IPS DF 6.9 (cell line): Measurements from ENCODE around the gene KAT14.
"Not testable (repeated sequence)": the region's sequence is repeated elsewhere in the genome, so short reads cannot be mapped to it uniquely, and the experiment has no call there.

Source experiments
- DNase-seq: peaks from one replicate; pipeline ENCODE4 v3.0.0-alpha.2; 2013; ENCODE audit warnings: low read depth, low spot score
- H3K27ac ChIP-seq: one replicate; pipeline ENCODE4 v1.5.1; 2013; ENCODE audit warnings: low read length, control low read depth
- H3K27me3 ChIP-seq: 2 replicates; pipeline ENCODE4 v1.6.1; 2013; ENCODE audit warnings: mild to moderate bottlenecking, low read length; ENCODE audit not compliant: control insufficient read depth, insufficient read depth
- H3K36me3 ChIP-seq: 2 replicates; pipeline ENCODE4 v1.6.1; 2013; ENCODE audit warnings: low read length; ENCODE audit not compliant: control insufficient read depth, insufficient read depth
- H3K4me1 ChIP-seq: 2 replicates; pipeline ENCODE4 v1.6.1; 2013; ENCODE audit warnings: low read length; ENCODE audit not compliant: control insufficient read depth, insufficient read depth
- H3K4me3 ChIP-seq: 2 replicates; pipeline ENCODE4 v1.5.1; 2013; ENCODE audit warnings: mild to moderate bottlenecking, low read length
- H3K9me3 ChIP-seq: 2 replicates; pipeline ENCODE4 v1.6.1; 2013; ENCODE audit warnings: low read length, inconsistent platforms; ENCODE audit not compliant: control insufficient read depth, insufficient read depth
- WGBS: extraction: QIAGEN DNeasy Blood & Tissue Kit; methylation state at CpG from one replicate; pipeline ENCODE4 v1.1.7; 2013; ENCODE audit warnings: mixed read lengths, missing lambda C conversion rate; ENCODE audit not compliant: insufficient read length, insufficient coverage; 5-methylcytosine and 5-hydroxymethylcytosine counted together

KAT14 gene

GRCh38 chr20:18180815-18181214 lies 43.2 kb downstream of the KAT14 start:
- no peaks in the 10 kb centered on the region for H3K27me3 ChIP-seq
- no CpG with 5 or more reads among the region's 1 CpG for WGBS

GRCh38 chr20:18187020-18187419 lies 49.4 kb downstream of the KAT14 start:
- no peak for DNase-seq
- no CpG with 5 or more reads among the region's 5 CpGs for WGBS

More at GRCh38 chr20:18180815-18181214, 43.2 kb downstream of the KAT14 start:
- Histone ChIP-seq H3K36me3 (no peaks in the 10 kb centered on the region), H3K4me3 (no peak overlapping the region), H3K27ac (no peak overlapping the region), H3K4me1 (no peaks in the 10 kb centered on the region), H3K9me3 (no peaks in the 10 kb centered on the region)
- no peak for DNase-seq

DNA sequence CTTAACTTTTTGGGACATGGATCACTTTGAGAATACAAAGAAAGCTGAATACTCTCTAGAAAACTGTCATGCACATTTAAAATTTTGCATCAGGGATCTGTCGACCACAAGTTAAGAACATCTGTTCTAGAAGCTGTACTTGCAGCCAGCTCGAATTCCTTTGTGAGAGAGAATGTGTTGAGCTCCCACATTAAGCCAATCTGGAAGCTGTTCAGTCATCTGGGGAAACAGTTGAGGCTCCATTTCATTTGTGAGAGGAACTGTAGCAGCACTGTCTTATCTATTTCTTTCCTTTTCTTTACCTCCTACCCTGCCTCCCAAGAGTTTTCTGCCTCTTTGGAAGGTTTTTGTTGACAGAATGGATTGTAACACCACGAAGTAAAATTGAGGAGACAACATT lies 50.8 kb downstream of the KAT14 start:
- Histone ChIP-seq H3K9me3 (no peaks in the 10 kb centered on the region), H3K4me1 (no peaks in the 10 kb centered on the region), H3K36me3 (peaks cover 10% of the 10 kb centered on the region; the same call in 1 of the 2 replicates), H3K4me3 (no peak overlapping the region), H3K27me3 (no peaks in the 10 kb centered on the region), H3K27ac (no peak overlapping the region)
- DNase-seq = no peak
- no CpG with 5 or more reads among the region's 3 CpGs for WGBS

More at GRCh38 chr20:18187020-18187419, 49.4 kb downstream of the KAT14 start:
- Histone ChIP-seq H3K4me1 (no peaks in the 10 kb centered on the region), H3K27ac (no peak overlapping the region), H3K27me3 (no peaks in the 10 kb centered on the region), H3K36me3 (peaks cover 10% of the 10 kb centered on the region; the same call in 1 of the 2 replicates), H3K4me3 (no peak overlapping the region), H3K9me3 (no peaks in the 10 kb centered on the region)

DNA sequence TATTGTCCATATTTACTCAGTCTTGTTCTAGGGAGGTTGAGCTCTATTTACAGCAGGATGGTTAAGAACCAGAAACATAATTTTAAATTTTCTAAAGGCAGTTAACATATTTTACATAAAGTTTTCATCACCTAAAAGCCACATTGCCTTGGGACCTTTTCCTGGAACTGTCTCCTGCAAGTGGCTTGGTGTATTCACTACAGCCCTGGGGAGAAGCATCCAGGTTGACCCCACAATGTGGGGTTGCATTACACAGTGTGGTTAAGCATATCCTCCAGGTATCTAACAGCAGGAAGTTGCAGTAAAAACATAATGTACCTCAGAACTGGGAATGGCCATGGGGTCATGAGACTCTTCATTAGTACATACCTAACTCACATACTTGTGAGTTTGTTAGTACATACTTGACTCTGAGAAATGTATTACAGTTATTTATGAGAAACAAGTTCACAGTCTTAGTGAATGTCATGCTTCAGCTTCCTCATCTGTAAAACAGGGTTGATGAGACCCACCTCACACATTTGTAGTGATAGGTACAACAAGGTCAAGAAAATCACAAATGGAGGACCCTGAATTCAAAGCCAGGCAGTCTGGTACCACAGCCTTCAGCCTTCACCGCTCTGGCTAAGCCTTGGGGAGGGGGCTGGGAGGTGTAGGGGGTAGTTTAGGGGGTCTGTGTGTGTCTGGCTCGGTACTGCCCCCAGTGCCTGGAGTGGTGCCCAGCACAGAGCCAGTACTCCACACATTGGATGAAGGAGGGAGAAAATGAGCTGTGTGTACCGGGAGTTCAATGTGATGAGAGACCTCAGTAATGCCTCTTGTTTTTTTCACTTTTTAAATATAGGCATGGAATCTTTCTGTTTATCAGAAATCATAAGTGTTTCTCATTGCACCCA lies 52.9 kb downstream of the KAT14 start:
- Histone ChIP-seq H3K36me3 (peaks cover 10% of the 10 kb centered on the region; the same call in 1 of the 2 replicates), H3K4me1 (no peaks in the 10 kb centered on the region), H3K27ac (no peak overlapping the region), H3K9me3 (no peaks in the 10 kb centered on the region), H3K4me3 (no peak overlapping the region), H3K27me3 (no peaks in the 10 kb centered on the region)
- no CpG with 5 or more reads among the region's 3 CpGs for WGBS
- no peak for DNase-seq

- WGBS = no CpG with 5 or more reads among the region's 1 CpG
- Histone ChIP-seq H3K4me1 (no peaks in the 10 kb centered on the region), H3K36me3 (peaks cover 7% of the 10 kb centered on the region; the same call in 1 of the 2 replicates), H3K27ac (no peak overlapping the region), H3K27me3 (no peaks in the 10 kb centered on the region), H3K4me3 (no peak overlapping the region), H3K9me3 (no peaks in the 10 kb centered on the region)
- DNase-seq = no peak
These were observed 53.6 kb downstream of the KAT14 start for GRCh38 chr20:18191306-18191705.

GRCh38 chr20:18194461-18194860 lies 56.8 kb downstream of the KAT14 start:
- not testable (repeated sequence) for H3K36me3 ChIP-seq, H3K27ac ChIP-seq, H3K4me1 ChIP-seq, H3K4me3 ChIP-seq, H3K27me3 ChIP-seq, DNase-seq, H3K9me3 ChIP-seq
- no CpG with 5 or more reads among the region's 35 CpGs for WGBS

DNA sequence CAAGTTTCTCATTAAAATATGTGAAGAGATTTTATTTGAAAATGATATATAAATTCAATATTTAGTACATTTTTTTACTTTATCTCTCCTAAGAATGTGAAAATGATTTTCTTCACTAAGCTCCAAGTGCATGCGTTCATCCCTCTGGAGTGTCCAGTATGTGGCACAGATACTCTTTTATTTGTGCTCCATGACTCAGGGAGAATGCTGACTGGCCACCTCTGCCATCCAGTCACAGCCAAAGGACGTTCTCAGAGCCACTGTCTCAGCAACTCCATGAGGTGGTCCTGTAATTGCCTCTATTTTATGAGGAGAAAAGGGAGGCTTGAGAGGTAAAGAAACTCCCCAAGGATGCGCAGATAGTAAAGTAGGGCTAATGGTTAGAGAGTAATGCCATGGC lies 58.3 kb downstream of the KAT14 start:
- DNase-seq = no peak
- Histone ChIP-seq H3K4me3 (no peak overlapping the region), H3K36me3 (no peaks in the 10 kb centered on the region), H3K27me3 (no peaks in the 10 kb centered on the region), H3K27ac (no peak overlapping the region), H3K9me3 (no peaks in the 10 kb centered on the region), H3K4me1 (no peaks in the 10 kb centered on the region)
- no CpG with 5 or more reads among the region's 3 CpGs for WGBS

DNA sequence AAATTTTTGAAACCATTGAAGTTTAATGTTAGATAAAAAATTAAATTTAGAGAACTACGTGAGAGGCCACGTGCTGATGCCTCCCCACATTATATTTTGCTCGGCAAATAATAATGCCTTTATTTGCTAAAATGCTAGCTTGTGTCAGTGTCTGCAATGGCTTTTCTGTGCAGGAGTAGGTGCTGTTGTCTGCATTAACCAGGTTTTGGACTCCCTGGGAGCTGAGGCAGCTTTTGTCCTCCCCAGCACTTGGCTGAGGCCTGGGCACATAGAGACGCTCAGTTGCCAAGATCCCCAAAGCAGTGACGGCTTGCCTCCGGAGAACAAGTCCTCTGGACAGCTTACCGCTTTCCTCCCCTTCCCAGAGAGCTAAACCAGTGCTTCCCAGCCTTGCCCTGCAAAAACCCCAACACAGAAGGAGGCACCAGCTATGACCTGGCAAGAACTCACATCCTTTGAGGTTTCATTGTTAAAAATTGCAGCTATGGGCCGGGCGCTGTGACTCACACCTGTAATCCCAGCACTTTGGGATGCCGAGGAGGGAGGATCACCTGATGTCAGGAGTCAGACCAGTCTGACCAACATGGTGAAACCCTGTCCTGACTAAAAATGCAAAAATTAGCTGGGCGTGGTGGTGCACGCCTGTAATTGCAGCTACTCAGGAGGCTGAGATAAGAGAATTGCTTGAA lies 59.9 kb downstream of the KAT14 start:
- no peak for DNase-seq
- no peaks in the 10 kb centered on the region for H3K36me3 ChIP-seq
- no peaks in the 10 kb centered on the region for H3K4me1 ChIP-seq
- H3K9me3 ChIP-seq = no peaks in the 10 kb centered on the region
- no CpG with 5 or more reads among the region's 12 CpGs for WGBS
- H3K4me3 ChIP-seq = no peak overlapping the region
- no peak overlapping the region for H3K27ac ChIP-seq
- H3K27me3 ChIP-seq = no peaks in the 10 kb centered on the region

DNA sequence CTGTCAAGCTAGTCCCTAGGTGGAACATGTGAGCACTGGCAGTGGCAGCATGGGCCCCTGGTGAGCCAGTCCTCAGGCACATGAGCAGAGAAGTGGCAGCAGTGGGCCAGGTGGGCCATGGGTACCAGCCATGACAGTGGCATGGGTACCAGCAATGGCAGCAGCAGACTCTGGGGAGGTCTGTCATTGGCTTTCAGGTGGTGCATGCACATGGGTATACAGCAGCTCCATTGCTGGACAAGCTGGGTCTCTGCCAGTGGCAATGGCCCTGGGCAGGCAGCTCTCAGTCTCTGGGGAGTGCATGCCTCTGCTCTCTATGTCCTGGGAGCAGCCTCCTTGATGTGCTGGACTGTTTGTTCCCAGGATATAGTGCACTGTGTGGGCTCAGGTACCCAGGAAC lies 65.3 kb downstream of the KAT14 start:
- Histone ChIP-seq H3K4me3 (no peak overlapping the region), H3K4me1 (no peaks in the 10 kb centered on the region), H3K9me3 (no peaks in the 10 kb centered on the region), H3K27me3 (no peaks in the 10 kb centered on the region), H3K27ac (no peak overlapping the region), H3K36me3 (no peaks in the 10 kb centered on the region)
- DNase-seq = no peak

DNA sequence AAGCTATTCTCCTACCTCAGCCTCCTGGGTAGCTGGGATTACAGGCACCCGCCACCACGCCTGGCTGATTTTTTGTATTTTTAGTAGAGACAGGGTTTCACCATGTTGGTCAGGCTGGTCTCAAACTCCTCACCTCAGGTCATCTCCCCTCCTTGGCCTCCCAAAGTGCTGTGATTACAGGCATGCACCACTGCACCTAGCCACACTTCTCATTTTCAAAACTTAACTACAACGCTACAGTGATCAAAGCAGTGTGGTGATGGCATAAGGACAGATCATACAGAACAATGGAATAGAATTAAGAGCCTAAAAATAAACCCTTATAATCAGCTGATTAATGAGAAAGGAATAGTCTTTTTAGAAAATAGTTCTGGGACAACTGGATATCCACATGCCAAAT lies 66.0 kb downstream of the KAT14 start:
- H3K4me3 ChIP-seq, H3K9me3 ChIP-seq, DNase-seq, H3K27me3 ChIP-seq, H3K4me1 ChIP-seq, H3K36me3 ChIP-seq, H3K27ac ChIP-seq: not testable (repeated sequence)
- no CpG with 5 or more reads among the region's 3 CpGs for WGBS
